C4-2B (cell line): ENCODE measurements around the gene PTPRS.

Experiments used
- H3K27ac ChIP-seq: fragments of 450-650 bp; 2 replicates; pipeline ENCODE4 v1.5.1; 2017
- ZFX ChIP-seq: fragments of 450-650 bp; IDR thresholded peaks from 2 replicates; pipeline ENCODE4 v1.6.1; 2017
- TF ChIP-seq, protein P1 (sequence below): fragments of 450-650 bp; conservative IDR thresholded peaks from 2 replicates; pipeline ENCODE4 v1.5.1; 2017; ENCODE audit warnings: mild to moderate bottlenecking

PTPRS gene

DNA sequence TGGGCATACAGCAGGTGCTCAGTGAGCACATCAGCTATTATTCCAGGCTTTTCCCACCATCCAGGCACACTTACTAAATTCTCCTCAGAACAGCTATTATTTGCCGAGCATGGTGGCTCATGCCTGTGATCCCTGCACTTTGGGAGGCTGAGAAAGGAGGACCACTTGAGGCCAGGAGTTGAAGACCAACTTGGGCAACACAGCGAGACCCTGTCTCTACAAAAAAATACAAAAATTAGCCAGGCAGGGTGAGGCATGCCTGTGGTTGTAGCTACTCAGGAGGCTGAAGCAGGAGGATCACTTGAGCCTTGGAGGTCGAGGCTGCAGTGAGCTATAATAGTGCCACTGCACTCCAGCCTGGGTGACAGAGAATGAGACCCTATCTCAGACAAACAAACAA is 35.4 kb downstream of the PTPRS start:
- no peak overlapping the region for H3K27ac ChIP-seq
- TF ChIP-seq, protein P1, sequence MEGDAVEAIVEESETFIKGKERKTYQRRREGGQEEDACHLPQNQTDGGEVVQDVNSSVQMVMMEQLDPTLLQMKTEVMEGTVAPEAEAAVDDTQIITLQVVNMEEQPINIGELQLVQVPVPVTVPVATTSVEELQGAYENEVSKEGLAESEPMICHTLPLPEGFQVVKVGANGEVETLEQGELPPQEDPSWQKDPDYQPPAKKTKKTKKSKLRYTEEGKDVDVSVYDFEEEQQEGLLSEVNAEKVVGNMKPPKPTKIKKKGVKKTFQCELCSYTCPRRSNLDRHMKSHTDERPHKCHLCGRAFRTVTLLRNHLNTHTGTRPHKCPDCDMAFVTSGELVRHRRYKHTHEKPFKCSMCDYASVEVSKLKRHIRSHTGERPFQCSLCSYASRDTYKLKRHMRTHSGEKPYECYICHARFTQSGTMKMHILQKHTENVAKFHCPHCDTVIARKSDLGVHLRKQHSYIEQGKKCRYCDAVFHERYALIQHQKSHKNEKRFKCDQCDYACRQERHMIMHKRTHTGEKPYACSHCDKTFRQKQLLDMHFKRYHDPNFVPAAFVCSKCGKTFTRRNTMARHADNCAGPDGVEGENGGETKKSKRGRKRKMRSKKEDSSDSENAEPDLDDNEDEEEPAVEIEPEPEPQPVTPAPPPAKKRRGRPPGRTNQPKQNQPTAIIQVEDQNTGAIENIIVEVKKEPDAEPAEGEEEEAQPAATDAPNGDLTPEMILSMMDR = no peak
- no peak for TF ChIP-seq ZFX

DNA sequence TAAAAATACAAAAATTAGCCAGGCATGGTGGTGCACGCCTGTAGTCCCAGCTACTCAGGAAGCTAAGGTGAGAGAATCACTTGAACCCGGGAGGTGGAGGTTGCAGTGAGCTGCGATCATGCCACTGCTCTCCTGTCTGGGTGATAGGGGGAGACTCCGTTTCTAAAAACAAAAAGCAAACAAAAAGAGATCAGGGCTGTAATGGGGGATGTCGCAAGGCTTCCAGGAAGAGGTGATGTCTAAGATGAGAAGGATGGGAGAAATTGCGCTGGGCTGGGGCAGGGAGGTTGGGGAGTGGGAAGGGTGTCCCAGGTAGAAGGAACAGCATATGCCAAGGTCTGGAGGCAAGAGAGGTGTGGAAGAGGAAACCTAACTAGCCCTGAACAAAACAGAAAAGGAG is 36.1 kb downstream of the PTPRS start:
- H3K27ac ChIP-seq = no peak overlapping the region
- no peak for TF ChIP-seq ZFX
- TF ChIP-seq, protein P1 = no peak

DNA sequence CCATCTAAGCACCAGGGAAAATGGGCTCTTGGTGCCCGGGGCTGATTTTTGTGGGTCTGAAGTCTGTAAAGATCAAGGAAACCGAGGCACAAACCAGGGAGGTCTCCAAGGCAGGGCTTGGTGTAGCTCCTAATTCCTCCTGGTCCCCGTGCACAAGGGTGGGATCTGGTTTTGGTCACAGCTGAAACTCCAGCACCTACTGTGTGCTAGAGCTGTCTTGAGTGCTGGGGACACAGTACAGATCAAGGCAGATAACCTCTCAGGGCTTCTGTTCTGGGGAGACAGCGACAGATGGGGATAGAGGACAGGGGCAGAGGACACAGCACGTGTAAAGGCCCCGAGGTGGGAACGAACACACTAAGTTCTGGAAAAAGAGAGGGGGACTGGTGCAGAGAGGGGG is 37.4 kb downstream of the PTPRS start:
- no peak overlapping the region for H3K27ac ChIP-seq
- TF ChIP-seq ZFX = no peak
- TF ChIP-seq, protein P1 = no peak

DNA sequence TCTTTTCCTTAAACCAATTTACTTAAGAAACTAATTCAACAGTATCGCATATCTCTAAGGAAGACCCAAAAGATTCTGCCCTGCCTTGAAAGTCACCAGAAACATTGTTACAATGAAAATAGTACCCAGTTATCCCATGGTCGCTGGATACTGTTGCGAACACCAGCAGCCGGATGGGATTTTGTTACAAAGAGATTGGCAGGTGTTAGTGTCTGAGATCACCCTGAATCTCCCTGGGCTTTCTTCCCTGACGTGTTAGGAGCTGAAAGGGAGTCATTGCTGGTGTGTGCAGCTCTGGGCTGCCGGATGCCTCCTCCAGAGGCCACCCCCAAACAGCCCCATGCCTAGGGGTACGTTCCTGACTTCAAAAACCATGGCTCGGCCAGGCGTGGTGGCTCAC is 38.2 kb downstream of the PTPRS start:
- H3K27ac ChIP-seq = no peak overlapping the region
- TF ChIP-seq ZFX = no peak
- TF ChIP-seq, protein P1 = no peak

DNA sequence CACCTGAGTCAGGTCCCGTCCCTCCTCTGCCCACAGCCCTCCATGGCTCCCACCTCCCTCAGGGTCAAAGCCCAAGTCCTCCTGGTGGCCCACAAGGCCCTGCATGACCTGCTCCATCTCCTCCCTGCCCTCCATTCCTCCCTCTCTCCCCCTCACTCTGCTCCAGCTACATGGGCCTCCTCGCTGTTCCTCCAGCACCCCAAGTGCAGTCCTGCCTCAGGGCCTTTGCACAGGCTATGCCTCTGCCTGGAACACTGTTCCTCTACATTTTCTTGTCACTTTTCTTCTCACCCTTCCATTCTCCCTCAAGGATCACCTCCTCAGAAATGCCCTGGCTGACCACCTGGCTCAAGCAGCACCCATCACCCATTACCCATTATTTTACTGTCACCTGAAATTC is 41.5 kb downstream of the PTPRS start:
- H3K27ac ChIP-seq = peak overlapping the region; percentile 53
- TF ChIP-seq, protein P1 = no peak
- TF ChIP-seq ZFX = no peak

DNA sequence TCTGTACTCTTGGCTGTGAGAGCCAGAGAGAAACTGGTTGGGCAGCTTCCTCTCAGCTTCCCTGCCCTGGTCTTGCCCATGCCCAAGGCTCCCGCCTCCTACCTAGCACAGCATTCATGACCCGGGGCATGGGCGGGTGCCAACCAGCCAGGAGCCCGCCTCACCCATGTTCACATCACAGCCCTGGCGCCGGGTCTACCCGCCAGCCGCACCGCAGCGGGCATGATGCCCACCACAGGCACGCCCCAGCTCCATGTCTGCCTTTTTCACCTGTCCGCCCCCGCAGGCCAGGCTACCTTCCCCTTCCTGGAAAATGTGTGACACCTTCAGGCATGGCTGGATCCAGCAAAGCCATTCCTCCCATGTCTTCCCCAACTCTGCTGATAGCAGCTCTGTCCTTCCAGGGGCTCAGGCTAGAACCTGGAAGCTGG is 42.1 kb downstream of the PTPRS start:
- H3K27ac ChIP-seq = peak overlapping the region; percentile 53
- TF ChIP-seq ZFX = no peak
- TF ChIP-seq, protein P1 = no peak

DNA sequence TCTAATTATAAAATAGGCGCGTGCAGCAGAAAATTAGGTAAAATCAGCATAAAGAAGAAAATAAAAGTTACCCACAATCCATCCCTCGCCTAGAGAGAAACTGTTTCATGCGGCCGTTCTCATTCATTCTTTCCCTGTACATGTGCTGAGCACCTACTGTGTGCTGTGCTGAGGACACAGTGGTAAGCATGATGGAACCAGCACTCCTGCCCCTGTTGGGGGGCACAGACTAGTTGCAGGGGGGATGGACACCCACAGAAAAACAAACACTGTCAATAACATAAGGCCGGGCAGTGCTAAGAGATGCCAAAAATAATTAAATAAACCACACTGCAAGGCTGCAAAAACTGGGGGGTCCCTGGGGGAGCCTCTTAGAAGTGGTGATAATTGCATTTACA is 43.3 kb downstream of the PTPRS start:
- H3K27ac ChIP-seq = peak overlapping the region; percentile 53
- TF ChIP-seq, protein P1 = no peak
- TF ChIP-seq ZFX = no peak
